GDM1 (cell line): ENCODE results near the gene MOCOS.
A peak's percentile ranks its signal among the peaks of the same experiment; 100 is the strongest.

Experiments
- DNase-seq: peaks from one replicate; lab custom pipeline; 2025; lab: John Stamatoyannopoulos, UW

MOCOS gene

DNA sequence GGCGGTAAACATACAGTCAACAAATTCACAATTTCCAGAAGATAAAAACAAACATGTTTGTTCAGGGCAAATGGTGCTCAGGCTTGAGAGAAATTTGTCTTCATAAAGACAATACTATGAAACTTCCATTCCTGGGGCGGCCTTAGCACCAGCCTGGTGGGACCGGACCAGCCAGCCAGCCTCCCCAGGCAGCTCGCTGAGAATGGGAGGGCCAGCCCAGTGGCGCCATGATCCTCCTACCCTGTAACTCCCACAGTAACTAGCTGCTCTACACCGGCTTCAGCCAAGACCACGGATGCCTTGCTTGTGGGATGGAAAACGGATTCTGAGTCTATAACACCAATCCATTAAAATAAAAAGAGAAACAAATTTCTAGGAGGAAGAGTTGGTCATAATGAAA is 86.0 kb downstream of the MOCOS start:
- no peak for DNase-seq

DNA sequence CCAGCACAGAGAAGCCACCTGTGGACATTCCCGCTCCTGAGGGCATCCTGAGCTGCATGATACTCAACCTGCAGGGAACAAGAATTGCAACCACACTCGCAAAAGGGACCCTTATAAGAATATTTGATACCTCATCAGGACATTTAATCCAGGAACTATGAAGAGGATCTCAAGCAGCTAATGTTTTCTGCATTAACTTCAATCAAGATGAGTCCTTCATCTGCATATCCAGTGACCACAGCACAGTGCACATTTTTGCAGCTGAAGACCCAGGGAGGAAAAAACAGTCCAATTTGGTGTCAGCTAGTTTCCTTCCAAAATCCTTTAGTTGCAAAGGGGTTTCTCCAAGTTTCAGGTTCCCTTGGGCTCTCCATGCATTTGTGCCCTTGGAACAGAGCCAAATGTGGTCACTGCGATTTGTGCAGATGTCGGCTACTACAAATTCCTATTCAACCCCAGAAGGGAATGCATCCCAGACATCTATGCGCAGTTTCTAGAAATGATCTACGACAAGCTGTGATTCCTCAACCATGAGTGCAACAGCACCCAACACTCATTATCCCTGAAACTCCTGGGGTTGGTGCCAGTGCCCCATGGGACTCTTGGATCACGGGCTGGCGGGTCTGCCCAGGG is 86.9 kb downstream of the MOCOS start:
- DNase-seq: no peak

GRCh38 chr18:36275561-36275960 is 88.3 kb downstream of the MOCOS start:
- DNase-seq: no peak

DNA sequence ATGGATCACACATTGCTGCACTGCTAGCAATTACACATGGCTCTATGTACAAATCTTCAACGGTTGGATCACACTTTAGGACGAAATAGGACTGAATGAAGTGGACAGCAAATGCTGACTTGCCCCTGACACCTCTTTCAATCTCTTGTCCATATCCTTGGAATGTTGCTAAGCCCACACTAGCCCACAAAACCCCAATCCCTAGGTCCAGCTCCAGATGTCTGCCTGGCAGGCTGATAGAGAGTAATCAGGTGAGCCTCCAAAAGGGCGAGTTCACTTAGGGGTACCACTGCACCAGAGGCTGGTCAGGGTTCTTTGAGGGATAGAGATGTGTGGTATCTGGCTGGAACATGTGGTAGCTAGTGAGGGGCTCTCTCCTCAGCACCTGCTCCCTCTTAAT is 91.7 kb downstream of the MOCOS start:
- no peak for DNase-seq

DNA sequence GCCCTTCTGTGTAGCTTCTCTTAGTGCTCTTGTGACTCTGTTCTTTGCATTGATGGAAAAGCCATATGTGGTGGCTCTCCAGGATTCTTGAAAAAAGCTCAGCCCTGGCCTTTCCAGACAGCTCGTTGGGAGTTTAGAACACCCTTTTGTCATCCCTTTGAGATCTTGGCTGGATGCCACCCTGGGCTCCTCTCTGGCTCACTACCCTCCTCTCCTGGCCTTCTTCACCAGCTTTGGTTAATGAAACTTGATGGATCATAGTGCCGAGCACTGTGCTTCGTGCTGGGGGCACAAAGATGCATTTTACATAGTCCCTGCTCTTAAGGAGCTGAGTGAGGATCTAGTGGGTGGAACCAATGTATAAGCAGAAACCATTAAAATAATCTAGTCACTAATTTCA is 94.6 kb downstream of the MOCOS start:
- DNase-seq: no peak

GRCh38 chr18:36283448-36283847 is 96.2 kb downstream of the MOCOS start:
- DNase-seq: no peak

- no peak for DNase-seq
Measured at GRCh38 chr18:36284268-36284667, 97.0 kb downstream of the MOCOS start.

DNA sequence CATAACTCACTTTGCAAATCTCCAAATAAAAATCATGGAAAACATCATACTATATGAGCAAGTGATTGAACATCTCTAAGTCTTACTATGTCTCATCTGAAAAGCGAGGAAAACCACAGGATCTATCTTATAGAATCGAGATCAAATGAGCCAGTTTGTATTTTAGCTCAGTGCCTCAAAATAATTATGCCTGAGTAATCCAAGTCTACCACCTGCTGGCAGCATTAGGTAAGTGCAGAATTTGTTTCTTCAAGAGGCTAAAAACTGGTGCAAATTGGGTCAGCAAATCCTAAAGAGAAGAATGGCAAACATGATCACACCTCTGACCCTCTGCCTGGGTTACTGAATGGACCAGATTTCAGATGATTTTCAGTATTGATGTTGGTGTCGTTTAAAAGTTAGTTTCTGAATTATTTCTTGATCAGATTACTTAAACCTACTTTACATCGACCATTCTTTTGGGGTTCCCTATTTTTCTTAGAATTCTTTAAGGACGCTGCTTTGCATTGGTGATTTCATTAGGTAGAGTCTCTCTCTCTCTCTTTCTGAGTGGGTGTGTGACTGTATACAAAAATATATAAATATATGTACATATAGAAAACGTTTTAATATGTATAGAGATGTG is 97.5 kb downstream of the MOCOS start:
- peak; percentile 17 for DNase-seq

DNA sequence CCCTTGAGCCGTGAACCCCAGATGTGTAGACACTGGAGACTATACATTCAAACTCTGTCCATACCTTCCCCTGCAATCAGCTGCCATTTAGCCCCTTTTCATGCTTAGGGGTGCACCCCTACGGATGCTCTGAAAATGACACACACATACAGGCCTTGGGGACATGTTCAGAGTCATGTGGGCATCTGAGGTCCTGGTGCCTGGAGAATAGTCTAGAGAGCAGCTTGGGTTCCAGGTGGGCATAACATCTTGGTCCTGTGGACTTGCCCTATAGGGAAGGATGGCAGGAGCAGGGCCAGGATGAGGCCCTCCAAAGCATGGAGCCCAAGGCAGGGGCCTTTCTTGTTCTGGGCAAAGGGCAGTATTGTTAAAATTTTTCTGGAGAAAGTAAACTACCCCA is 100.4 kb downstream of the MOCOS start:
- no peak for DNase-seq

- no peak for DNase-seq
Measured at GRCh38 chr18:36288689-36289088, 101.4 kb downstream of the MOCOS start.

DNA sequence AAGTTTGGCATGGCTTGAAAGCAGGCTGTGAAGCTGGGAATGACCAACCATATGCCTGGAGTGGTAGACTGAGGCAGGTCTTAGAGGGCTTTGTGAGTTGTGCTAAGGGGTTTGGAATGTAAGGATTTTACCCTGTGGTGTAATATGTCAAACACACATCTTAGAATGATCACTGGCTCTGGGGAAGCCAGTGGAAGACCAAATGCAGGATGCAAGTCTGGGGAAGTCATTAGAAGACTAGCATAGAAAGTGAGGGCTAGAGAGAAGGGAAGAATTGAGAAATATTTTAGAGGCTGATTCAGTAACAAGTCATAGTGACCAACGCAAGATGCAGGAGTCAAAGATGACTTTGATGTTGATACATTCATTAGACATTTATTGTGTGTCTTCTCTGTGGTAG is 106.7 kb downstream of the MOCOS start:
- no peak for DNase-seq

DNA sequence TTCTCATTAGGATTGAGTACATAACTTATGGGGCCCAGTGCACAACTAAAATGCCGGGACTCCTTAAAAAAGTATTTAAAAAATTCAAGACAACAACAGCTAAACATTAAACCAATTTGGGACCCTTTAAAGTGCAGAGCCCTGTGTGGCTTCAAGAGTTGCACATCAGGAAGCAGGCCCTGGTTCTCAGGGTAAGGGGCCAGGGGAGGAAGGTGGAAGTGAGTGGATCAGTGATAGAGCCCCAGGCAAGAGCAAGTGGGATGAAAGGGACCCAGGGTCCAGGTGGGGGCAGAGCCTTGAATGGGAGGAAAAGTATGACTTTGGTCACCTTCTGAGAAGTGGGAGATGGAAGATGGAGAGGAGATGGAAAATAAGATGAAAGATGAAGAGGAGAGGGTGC is 107.9 kb downstream of the MOCOS start:
- no peak for DNase-seq

DNA sequence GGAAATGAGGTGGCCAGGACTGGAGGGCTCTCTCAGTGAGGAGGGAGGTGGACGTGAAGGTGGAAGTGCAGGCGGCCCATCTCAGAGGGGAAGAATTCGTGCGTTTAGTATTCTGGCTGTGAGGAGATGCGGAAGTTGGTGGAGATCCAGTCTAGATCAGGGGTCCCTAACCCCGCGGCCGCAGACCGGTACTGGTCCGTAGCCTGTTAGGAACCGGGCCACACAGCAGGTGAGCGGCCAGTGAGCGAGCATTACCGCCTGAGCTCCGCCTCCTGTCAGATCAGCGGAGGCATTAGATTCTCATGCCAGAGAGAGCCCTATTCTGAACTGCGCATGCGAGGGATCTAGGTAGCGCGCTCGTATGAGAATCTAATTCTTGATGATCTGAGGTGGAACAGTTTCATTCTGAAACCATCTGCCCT is 108.6 kb downstream of the MOCOS start:
- DNase-seq: no peak

GRCh38 chr18:36296650-36297416 is 109.5 kb downstream of the MOCOS start:
- no peak for DNase-seq

DNA sequence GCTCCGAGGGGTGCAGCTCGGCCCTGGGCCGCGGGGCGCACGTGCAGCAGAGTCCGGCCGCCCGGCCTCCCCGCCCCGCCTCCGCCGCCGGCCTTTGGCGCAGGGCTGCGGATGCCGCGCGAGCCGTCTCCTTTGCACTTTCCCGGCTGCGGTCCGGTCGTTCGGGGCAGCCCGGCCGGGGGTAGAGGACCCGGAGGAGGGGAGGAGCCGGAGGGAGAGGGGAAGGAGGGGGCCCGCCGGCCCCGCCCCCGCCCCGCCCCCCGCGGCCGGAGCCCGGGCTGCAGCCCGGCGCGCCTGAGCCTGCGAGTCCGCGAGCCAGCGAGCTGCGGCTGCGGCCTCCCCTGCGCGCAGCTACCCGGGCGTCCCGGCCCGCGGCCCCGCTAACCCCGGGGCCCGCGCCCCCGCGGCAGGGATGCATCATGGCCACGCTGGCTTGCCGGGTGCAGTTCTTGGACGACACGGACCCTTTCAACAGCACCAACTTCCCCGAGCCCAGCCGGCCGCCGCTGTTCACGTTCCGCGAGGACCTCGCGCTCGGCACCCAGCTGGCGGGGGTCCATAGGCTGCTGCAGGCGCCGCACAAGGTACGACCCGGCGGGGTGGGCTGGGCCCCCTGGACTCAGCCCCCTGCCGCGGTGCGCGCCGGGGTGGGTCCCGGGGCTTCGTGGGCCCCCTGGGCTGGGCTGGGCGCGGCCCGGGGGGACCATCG is 110.3 kb downstream of the MOCOS start, which contains the start of gene FHOD3:
Gene FHOD3, plus strand, starts transcription at position 297 of the 709 bp plus-strand sequence. Its CDS starts 123 bp downstream, at position 420.
- no peak for DNase-seq

DNA sequence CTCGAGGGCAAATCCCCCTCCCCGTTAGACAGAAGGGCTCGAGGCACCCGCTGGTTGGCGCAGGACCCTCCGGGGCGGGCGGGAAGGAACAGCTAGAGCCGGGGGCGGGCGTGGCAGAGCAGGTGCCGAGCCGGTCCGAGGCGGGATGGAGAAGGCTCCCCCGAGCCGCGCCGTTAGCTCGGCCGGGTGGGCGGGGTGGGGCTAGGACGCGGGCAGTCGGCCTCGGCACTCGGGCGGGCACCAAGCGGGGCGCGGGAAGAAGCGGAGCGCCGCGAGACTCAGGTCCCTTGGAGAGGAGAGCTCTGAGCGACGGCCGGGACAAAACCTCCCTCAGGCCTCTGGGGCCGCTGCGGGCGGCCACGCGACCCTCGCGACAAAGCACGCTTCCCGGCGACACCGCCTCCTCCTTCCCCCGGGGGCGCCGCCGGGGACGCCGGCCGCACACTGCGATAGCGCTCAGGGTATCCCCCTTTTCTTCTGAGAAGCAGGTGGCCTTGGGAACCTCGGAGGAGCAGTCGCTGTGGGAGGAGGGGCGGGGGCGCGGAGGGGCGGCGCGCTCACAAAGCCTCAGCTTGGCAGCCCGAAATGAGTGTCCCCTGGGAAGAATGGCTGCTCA is 110.9 kb downstream of the MOCOS start:
- no peak for DNase-seq

GRCh38 chr18:36299015-36299414 is 111.7 kb downstream of the MOCOS start:
- DNase-seq: no peak

DNA sequence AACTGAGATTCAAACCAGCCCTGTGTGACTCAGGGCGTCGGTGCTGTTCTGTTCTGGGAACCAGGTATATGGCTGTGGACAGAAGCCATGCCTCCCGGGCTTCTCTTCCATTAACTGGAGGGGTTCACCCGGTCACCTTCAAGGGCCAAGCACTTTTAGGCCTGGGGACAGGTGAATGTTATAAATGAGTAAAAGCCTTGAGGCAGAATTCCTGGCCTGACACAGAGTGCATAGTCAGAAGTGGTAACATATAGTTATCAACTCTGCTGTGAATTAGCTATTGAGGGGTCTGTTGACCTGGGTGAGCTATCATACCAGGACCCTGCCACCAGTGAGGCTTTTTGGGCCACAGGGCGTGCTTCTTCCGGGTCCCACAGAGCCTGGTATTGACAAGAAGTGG is 112.9 kb downstream of the MOCOS start:
- DNase-seq: no peak

- DNase-seq: no peak
Measured at GRCh38 chr18:36301884-36302283, 114.6 kb downstream of the MOCOS start.

DNA sequence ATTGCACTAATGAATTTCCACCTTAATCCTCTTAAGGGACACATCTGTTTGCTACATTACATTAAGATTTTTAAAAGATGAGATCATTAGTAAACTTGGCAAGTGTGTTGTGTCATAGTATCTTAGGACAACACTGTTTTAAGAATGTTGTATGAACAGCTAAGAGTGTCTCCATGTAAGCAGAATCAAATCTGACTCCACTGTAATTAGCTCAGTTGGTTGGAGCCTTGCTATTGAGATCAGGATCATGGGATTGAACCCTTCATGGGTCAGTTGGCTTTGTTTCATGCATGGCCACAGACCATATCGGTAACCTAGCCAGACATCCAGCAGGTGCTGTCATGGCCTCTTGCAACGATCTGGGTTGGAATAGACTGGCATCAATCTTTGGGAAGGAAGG is 115.4 kb downstream of the MOCOS start:
- DNase-seq: no peak

DNA sequence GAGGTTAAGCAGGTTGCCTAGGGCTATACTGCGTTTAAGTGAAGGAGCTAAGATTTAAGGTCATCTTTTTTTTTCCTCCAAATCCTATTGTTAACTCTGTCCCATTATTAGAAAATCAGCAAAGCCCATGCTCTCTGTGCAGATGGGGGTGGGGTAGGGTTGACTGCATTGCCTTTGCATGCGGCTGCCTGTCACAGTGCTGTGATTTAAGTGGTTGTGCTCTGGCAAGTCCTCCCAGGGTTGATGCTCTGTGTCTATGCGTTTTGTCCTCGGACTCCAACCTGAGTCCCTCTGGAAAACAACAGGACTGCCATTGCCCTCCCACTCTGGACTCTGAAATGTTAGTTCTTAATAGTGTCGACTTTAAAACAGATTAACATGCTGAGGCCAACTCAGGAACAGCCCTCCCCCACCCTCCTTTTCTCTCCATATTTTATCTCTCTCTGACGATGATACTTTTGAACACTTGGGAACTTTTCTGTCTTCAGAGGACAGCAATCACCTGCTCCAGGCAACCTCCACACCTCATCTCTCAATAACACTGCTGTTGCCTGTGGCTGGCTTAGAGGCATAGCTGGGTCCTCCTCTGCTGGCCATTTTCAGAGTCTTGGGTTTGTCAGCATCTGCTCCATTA is 116.0 kb downstream of the MOCOS start:
- DNase-seq: no peak

DNA sequence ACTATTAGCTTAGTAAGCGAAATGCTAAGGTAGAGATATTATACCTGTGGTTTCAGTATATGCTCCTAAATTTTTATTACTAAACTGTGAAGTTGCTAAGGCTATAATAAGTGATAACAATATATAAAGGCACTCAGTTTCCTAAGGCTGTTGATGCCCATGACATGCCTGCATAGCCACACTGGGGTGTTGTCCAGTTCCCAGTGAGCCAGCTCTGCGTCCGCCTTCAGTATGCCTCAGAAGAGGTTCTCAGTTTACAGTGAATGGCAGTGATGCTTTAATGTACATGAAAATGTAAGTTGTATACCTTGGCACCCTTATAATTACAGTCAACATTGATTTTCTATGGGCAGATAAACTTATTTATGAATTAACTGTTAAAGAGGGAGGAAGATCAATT is 117.4 kb downstream of the MOCOS start:
- no peak for DNase-seq
